Spleen (tissue), 11 donors: ENCODE measurements around the gene PNKD. TPM values are rescaled to one million over a fixed set of nuclear protein-coding genes. Genes with fewer than 3 reads are reported as not detected.

Experiments
- DNase-seq: peaks from one replicate; pipeline ENCODE4 v3.0.0-alpha.2; 2020
- H3K27ac ChIP-seq, 8 donors: fragments of 200-600 bp; sonication (generic) in 7 of 8; 1 replicate in 4 of 8; 2 replicates in 4 of 8; pipeline versions ENCODE4 v1.5.0 to v1.8.0; 2016 to 2021; ENCODE audit warnings: inconsistent platforms in 4 of 8, mild to moderate bottlenecking in 4 of 8, moderate library complexity in 1 of 8
- H3K27me3 ChIP-seq, 7 donors: fragments of 200-600 bp; sonication (generic) in 6 of 7; replicated peaks in 1 of 7; 1 replicate in 4 of 7; 2 replicates in 3 of 7; pipeline versions ENCODE4 v1.5.0 to v1.8.0; 2016 to 2021; ENCODE audit warnings: inconsistent platforms in 3 of 7, mild to moderate bottlenecking in 1 of 7
- H3K36me3 ChIP-seq, 6 donors: fragments of 200-600 bp; sonication (generic) in 5 of 6; 1 replicate in 4 of 6; 2 replicates in 2 of 6; pipeline versions ENCODE4 v1.5.0 to v1.8.0; 2016 to 2021; ENCODE audit warnings: inconsistent platforms in 2 of 6
- H3K4me1 ChIP-seq, 6 donors: fragments of 200-600 bp; sonication (generic) in 5 of 6; 1 replicate in 3 of 6; 2 replicates in 3 of 6; pipeline versions ENCODE4 v1.5.0 to v1.8.0; 2016 to 2021; ENCODE audit warnings: inconsistent platforms in 3 of 6
- H3K4me3 ChIP-seq, 8 donors: fragments of 200-600 bp; sonication (generic) in 7 of 8; 1 replicate in 4 of 8; 2 replicates in 4 of 8; pipeline versions ENCODE4 v1.5.0 to v1.8.0; 2016 to 2021; ENCODE audit warnings: inconsistent platforms in 4 of 8, mild to moderate bottlenecking in 4 of 8, moderate library complexity in 2 of 8
- H3K9me3 ChIP-seq, 8 donors: fragments of 200-600 bp; sonication (generic) in 7 of 8; 1 replicate in 4 of 8; 2 replicates in 4 of 8; pipeline versions ENCODE4 v1.5.0 to v1.8.0; 2016 to 2021; ENCODE audit warnings: inconsistent platforms in 4 of 8
- CTCF ChIP-seq, 11 experiments: fragments of 200-600 bp in 7 of 11; fragments of 450-650 bp in 4 of 11; sonication (generic) in 4 of 11; IDR thresholded peaks in 8 of 11; conservative IDR thresholded peaks in 3 of 11; 1 replicate in 7 of 11; 2 replicates in 4 of 11; pipeline versions ENCODE4 v1.4.0 to v1.8.0; 2016 to 2021; ENCODE audit warnings: antibody characterized with exemption in 11 of 11, inconsistent platforms in 4 of 11, mild to moderate bottlenecking in 1 of 11
- POLR2A ChIP-seq, 3 donors: fragments of 450-650 bp; IDR thresholded peaks; one replicate each; pipeline ENCODE4 v1.5.1; 2017; ENCODE audit warnings: antibody characterized with exemption in 3 of 3, mild to moderate bottlenecking in 1 of 3
- POLR2AphosphoS5 ChIP-seq, 3 donors: sonication (generic); formaldehyde crosslinking; IDR thresholded peaks; one replicate each; pipeline ENCODE4 v1.5.1; 2017; ENCODE audit warnings: antibody characterized with exemption in 3 of 3
- WGBS, 5 donors: extraction: QIAGEN DNeasy Blood & Tissue Kit in 3 of 5; methylation state at CpG; one replicate each; pipeline versions ENCODE4 v1.1.5 to v1.1.7; 2013 to 2018; 5-methylcytosine and 5-hydroxymethylcytosine counted together
- intact Hi-C: fragments of 100-400 bp; cut with DNase I; formaldehyde crosslinking; loops from one replicate; pipeline ENCODE4 v1.15.0; 2023; ENCODE audit warnings: low total_unique reads
- polyA plus RNA-seq, 3 donors: library from polyadenylated mRNA; stranded (reverse); fragments of 200-250 nt; gene quantifications; one replicate each; pipeline ENCODE4 v1.2.1, GENCODE V29; 2013
- total RNA-seq, 7 donors: library from RNA; depleted of rRNA in 3 of 7; stranded (reverse); fragments of >200 nt in 3 of 7; fragmentation: NEBNext Ultra II Directional in 4 of 7; extraction: Animal tissue kit (Norgen Biotek cat#: 25700) in 4 of 7; gene quantifications; one replicate each; pipeline versions ENCODE4 v1.1.0 to v1.2.1, GENCODE V29; 2016 to 2021
- donor health status: healthy with polysubstance abuse.
- donor health status: DM: no; HTN: no; CAD: no; lungs with moderate emphysema.
- donor health status: DM: no; HTN: no; CAD: no.
- donor health status: Bipolar disorder and iron deficiency.
- donor health status: healthy.
- donor health status: DM: no; HTN: no; CAD: no.
- donor health status: DM: yes; HTN: yes; CAD: no.

The PNKD gene
- total and polyA plus RNA-seq, 10 donors = 41.4 to 92.1 (median 49.4) TPM

GRCh38 chr2:218244665-218245064 is 25.7 kb upstream of the PNKD start:
- no peaks in the 10 kb centered on the region for H3K9me3 ChIP-seq
- peaks cover 0 to 31% (median 13%) of the 10 kb centered on the region in 6 donors for H3K4me1 ChIP-seq
- H3K36me3 ChIP-seq = peaks cover 7 to 100% (median 98%) of the 10 kb centered on the region in 6 donors
- H3K4me3 ChIP-seq = no peak overlapping the region
- TF ChIP-seq CTCF (IDR thresholded peaks at IDR 0.05 in 8 of 11, conservative IDR thresholded peaks at IDR 0.05 in 3 of 11) (no peak), POLR2A (IDR thresholded peaks at IDR 0.05) (no peak), POLR2AphosphoS5 (IDR thresholded peaks at IDR 0.05) (no peak)
- intact Hi-C loops = no loop called here
- H3K27me3 ChIP-seq = no peaks in the 10 kb centered on the region
- 81 to 92% (median 86%) methylated on average over 2 of the region's 2 CpGs for WGBS, 5 donors
- no peak for DNase-seq
- peak overlapping the region in 2 of 8 donors; percentile 10 to 16 for H3K27ac ChIP-seq

- Histone ChIP-seq H3K27me3 (no peaks in the 10 kb centered on the region), H3K27ac (peak overlapping the region in 2 of 8 donors; percentile 10 to 16), H3K4me3 (no peak overlapping the region), H3K9me3 (no peaks in the 10 kb centered on the region), H3K4me1 (peaks cover 0 to 31% (median 13%) of the 10 kb centered on the region in 6 donors), H3K36me3 (peaks cover 9 to 100% (median 98%) of the 10 kb centered on the region in 6 donors)
- TF ChIP-seq CTCF (IDR thresholded peaks at IDR 0.05 in 8 of 11, conservative IDR thresholded peaks at IDR 0.05 in 3 of 11) = no peak
- no peak for TF ChIP-seq POLR2AphosphoS5 (IDR thresholded peaks at IDR 0.05)
- TF ChIP-seq POLR2A (IDR thresholded peaks at IDR 0.05) = no peak
- DNase-seq = no peak
- intact Hi-C loops = no loop called here
- WGBS, 5 donors = 76 to 82% (median 79%) methylated on average over 5 of the region's 5 CpGs
These were observed 25.1 kb upstream of the PNKD start for GRCh38 chr2:218245214-218245613.

- Histone ChIP-seq H3K27ac (no peak overlapping the region), H3K4me1 (peaks cover 0 to 20% (median 1%) of the 10 kb centered on the region in 6 donors), H3K9me3 (no peaks in the 10 kb centered on the region), H3K36me3 (peaks cover 20 to 100% (median 100%) of the 10 kb centered on the region in 6 donors), H3K27me3 (no peaks in the 10 kb centered on the region), H3K4me3 (no peak overlapping the region)
- no peak for DNase-seq
- no peak for TF ChIP-seq POLR2A (IDR thresholded peaks at IDR 0.05)
- TF ChIP-seq POLR2AphosphoS5 (IDR thresholded peaks at IDR 0.05) = no peak
- TF ChIP-seq CTCF (IDR thresholded peaks at IDR 0.05 in 8 of 11, conservative IDR thresholded peaks at IDR 0.05 in 3 of 11) = no peak
- WGBS, 5 donors = 89 to 93% (median 92%) methylated on average over 13 of the region's 13 CpGs
- intact Hi-C loops = no loop called here
These were observed 20.6 kb upstream of the PNKD start for GRCh38 chr2:218249691-218250090.

GRCh38 chr2:218252509-218253231 is 17.6 kb upstream of the PNKD start:
- Histone ChIP-seq H3K4me3 (no peak overlapping the region), H3K9me3 (no peaks in the 10 kb centered on the region), H3K4me1 (peaks cover 2 to 27% (median 10%) of the 10 kb centered on the region in 6 donors), H3K27me3 (no peaks in the 10 kb centered on the region), H3K27ac (peak overlapping the region in 3 of 8 donors; percentile 14 to 57 (median 46)), H3K36me3 (peaks cover 20 to 95% (median 92%) of the 10 kb centered on the region in 6 donors)
- TF ChIP-seq CTCF (IDR thresholded peaks at IDR 0.05 in 8 of 11, conservative IDR thresholded peaks at IDR 0.05 in 3 of 11) = no peak
- TF ChIP-seq POLR2AphosphoS5 (IDR thresholded peaks at IDR 0.05) = peak in 2 of 3 donors; percentile 36 to 43
- DNase-seq = no peak
- 68 to 81% (median 73%) methylated on average over 5 to 7 of the region's 7 CpGs for WGBS, 5 donors
- intact Hi-C loops = no loop called here
